ENCODE results near the gene RNF34. TPM values are rescaled to one million over a fixed set of nuclear protein-coding genes. Genes with fewer than 3 reads are reported as not detected.
"Not testable (repeated sequence)": the region's sequence is repeated elsewhere in the genome, so short reads cannot be mapped to it uniquely, and the experiment has no call there.

RNF34 gene
- total RNA-seq, 1 donor from 2014 or later, result 75.3 TPM

DNA sequence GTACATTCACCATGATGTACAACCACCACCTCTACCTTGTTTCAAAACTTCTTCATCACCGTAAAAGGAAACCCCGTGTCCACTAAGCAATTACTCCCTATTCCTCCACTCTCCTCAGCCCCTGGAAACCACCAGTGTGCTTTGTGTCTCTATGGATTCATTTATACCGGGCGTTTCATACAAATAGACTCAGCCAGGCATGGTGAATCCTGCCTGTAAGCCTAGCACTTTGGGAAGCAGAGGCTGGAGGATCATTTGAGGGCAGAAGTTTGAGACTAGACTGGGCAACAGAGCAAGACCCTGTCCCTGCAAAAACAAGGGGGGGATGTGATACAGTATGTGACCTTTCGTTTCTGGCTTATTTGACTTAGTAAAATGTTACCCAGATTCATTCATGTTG, 21.2 kb upstream of the RNF34 start:
- DNase-seq (no peak), ATAC-seq (ENCODE audit: low read depth) (no peak)
- H3K9me3 Mint-ChIP-seq, result peaks cover 5% of the 10 kb centered on the region
- no peaks in the 10 kb centered on the region for H3K36me3 Mint-ChIP-seq (ENCODE audit: low read depth)
- no peak overlapping the region for H3K4me3 Mint-ChIP-seq
- POLR2A ChIA-PET, result no interaction called here
- H3K4me1 Mint-ChIP-seq, result no peaks in the 10 kb centered on the region
- intact Hi-C loops (cut with micrococcal nuclease), result no loop called here
- CTCF ChIA-PET, result no interaction called here
- no peak overlapping the region for H3K27ac Mint-ChIP-seq
- TF ChIP-seq, protein P1, sequence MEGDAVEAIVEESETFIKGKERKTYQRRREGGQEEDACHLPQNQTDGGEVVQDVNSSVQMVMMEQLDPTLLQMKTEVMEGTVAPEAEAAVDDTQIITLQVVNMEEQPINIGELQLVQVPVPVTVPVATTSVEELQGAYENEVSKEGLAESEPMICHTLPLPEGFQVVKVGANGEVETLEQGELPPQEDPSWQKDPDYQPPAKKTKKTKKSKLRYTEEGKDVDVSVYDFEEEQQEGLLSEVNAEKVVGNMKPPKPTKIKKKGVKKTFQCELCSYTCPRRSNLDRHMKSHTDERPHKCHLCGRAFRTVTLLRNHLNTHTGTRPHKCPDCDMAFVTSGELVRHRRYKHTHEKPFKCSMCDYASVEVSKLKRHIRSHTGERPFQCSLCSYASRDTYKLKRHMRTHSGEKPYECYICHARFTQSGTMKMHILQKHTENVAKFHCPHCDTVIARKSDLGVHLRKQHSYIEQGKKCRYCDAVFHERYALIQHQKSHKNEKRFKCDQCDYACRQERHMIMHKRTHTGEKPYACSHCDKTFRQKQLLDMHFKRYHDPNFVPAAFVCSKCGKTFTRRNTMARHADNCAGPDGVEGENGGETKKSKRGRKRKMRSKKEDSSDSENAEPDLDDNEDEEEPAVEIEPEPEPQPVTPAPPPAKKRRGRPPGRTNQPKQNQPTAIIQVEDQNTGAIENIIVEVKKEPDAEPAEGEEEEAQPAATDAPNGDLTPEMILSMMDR (IDR thresholded peaks at IDR 0.05), result no peak
- H3K27me3 Mint-ChIP-seq, result peaks cover 1% of the 10 kb centered on the region

GRCh38 chr12:121379945-121380344, 20.0 kb upstream of the RNF34 start:
- POLR2A ChIA-PET, result no interaction called here
- H3K27ac Mint-ChIP-seq, result no peak overlapping the region

DNA sequence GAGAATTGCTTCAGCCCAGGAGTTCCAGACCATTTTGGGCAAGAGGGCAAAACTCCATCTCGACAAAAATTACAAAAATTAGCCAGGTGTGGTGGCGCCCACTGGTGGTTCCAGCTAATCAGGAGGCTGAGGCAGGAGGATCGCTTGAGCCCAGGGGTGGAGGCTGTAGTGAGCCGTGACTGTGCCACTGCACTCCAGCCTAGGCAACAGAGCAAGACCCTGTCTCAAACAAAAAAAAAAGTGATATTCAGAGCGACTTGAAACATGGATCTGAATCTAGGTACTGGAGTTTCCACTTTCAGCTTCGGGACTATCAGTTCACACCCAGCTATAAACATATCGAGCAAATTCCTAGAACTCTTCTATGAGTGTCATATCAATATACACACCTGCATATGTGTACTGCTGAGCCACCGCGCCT, 16.3 kb upstream of the RNF34 start:
- Mint-ChIP-seq H3K4me1 (no peaks in the 10 kb centered on the region), H3K27ac (no peak overlapping the region), H3K27me3 (no peaks in the 10 kb centered on the region), H3K36me3 (ENCODE audit: low read depth) (no peaks in the 10 kb centered on the region), H3K9me3 (no peaks in the 10 kb centered on the region), H3K4me3 (no peak overlapping the region)
- intact Hi-C loops (cut with micrococcal nuclease), result no loop called here
- POLR2A ChIA-PET, result no interaction called here
- ATAC-seq (ENCODE audit: low read depth), result no peak
- no peak for DNase-seq
- CTCF ChIA-PET, result interaction anchor here (0.7 kb wide), 2 partner anchors 57 to 429 kb away, joined by 3 to 4 read pairs; no protein-coding TSS in a partner anchor
- TF ChIP-seq, protein P1 (IDR thresholded peaks at IDR 0.05), result no peak

More at GRCh38 chr12:121379945-121380344, 20.0 kb upstream of the RNF34 start:
- intact Hi-C loops (cut with micrococcal nuclease), result no loop called here
- ATAC-seq (ENCODE audit: low read depth) (no peak), DNase-seq (no peak)
- H3K27me3 Mint-ChIP-seq, result peaks cover 1% of the 10 kb centered on the region
- H3K9me3 Mint-ChIP-seq, result peaks cover 5% of the 10 kb centered on the region
- no peak overlapping the region for H3K4me3 Mint-ChIP-seq
- CTCF ChIA-PET, result no interaction called here
- H3K4me1 Mint-ChIP-seq, result no peaks in the 10 kb centered on the region
- TF ChIP-seq, protein P1 (IDR thresholded peaks at IDR 0.05), result no peak
- no peaks in the 10 kb centered on the region for H3K36me3 Mint-ChIP-seq (ENCODE audit: low read depth)

- H3K36me3 Mint-ChIP-seq (ENCODE audit: low read depth); H3K27ac Mint-ChIP-seq; H3K4me1 Mint-ChIP-seq; H3K9me3 Mint-ChIP-seq; H3K27me3 Mint-ChIP-seq; H3K4me3 Mint-ChIP-seq; ATAC-seq (ENCODE audit: low read depth); DNase-seq; intact Hi-C loops (cut with micrococcal nuclease); CTCF ChIA-PET: not testable (repeated sequence)
- POLR2A ChIA-PET, result interaction anchor here (0.6 kb wide), 1 partner anchor 1039 kb away, joined by 5 read pairs; no protein-coding TSS in a partner anchor
These were observed 15.0 kb upstream of the RNF34 start for GRCh38 chr12:121384891-121385290.

DNA sequence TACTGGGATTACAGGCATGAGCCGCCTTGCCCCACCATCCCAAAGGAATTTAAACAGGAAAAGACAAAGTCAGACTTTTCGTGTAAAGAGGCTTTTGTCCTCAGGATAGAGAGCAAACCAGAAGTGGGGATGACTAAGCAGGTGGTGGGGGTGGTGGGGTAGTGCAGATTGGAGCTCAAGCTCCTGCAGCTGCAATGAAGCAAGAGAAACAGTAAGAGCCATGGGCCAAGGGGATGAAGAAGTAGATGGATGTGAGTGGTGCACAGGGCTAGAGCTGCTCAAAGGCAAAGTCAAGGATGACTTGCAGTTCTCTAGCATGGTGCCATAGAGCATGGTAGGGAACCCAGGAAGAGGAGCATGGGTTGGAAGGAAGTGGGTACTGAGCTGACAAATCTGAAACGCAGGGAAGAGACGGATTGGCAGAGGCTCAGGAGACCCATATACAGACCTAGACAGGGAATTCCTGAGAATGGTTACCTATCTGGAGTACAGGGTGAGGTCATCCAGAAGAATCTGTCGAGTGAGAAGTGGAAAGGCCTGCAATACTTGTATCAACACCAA, 11.4 kb upstream of the RNF34 start:
- Mint-ChIP-seq H3K9me3 (no peaks in the 10 kb centered on the region), H3K4me3 (no peak overlapping the region), H3K27ac (no peak overlapping the region), H3K4me1 (peaks cover 9% of the 10 kb centered on the region), H3K27me3 (no peaks in the 10 kb centered on the region), H3K36me3 (ENCODE audit: low read depth) (no peaks in the 10 kb centered on the region)
- DNase-seq, result no peak
- no peak for ATAC-seq (ENCODE audit: low read depth)
- CTCF ChIA-PET, result no interaction called here
- TF ChIP-seq, protein P1 (IDR thresholded peaks at IDR 0.05), result no peak
- POLR2A ChIA-PET, result interaction anchor here (0.6 kb wide), 1 partner anchor 27 kb away, joined by 3 read pairs; no protein-coding TSS in a partner anchor
- intact Hi-C loops (cut with micrococcal nuclease), result no loop called here
